ENCODE results near the gene CYTH1. TPM values are rescaled to one million over a fixed set of nuclear protein-coding genes. Genes with fewer than 3 reads are reported as not detected.
A peak's percentile ranks its signal among the peaks of the same experiment; 100 is the strongest.

The CYTH1 gene
- total RNA-seq, 1 experiment from 2014 or later, result 9.7 TPM

DNA sequence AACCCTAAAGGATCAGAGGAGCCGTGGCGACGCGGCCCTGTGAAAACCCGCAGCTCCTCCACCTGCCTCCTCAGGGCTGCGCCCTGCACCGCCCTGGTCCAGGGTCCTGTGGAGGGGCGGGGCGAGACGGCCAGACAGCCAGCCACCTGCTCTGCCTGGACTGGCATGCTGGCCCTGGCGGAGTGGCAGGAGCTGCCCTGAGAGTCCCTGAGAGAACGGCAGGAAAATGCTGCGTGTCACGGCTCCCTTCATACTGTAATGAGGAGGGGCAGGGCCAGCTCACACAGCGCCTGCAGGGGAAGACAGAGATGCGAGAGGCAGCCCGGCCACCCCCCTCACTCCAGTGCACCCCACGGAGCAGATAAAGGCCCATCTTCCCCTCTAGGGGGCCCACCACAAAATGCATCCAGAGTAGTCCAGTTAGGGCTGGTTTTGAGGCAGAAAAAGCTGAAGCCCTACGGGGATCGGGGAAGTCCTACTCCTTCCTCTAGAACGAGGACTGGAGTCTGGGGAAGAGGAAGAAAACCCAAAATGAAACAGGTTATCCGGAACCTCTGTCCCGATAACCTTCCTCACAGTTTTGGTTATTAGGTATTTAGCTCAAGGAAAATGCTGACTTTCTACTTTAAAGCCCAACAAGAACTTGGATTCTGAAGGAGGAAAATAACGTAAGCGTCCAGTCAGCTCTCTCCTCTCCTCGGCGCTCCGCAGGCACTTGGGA lies 107.3 kb downstream of the CYTH1 start:
- Histone ChIP-seq H2BK20ac (ENCODE audit: low read depth, low read length, poor library complexity, severe bottlenecking) (no peak overlapping the region), H3K23ac (ENCODE audit: insufficient read length, low read depth, low read length) (no peak overlapping the region), H4K5ac (ENCODE audit: insufficient read length, low read depth, low read length) (no peak overlapping the region), H2AFZ (ENCODE audit: low read length) (no peak overlapping the region), H3K9ac (ENCODE audit: extremely low read depth, insufficient read length, low read length) (no peak overlapping the region), H2AK5ac (ENCODE audit: insufficient read length, low read length) (no peak overlapping the region), H3K27me3 (ENCODE audit: insufficient read depth, low read length) (no peaks in the 10 kb centered on the region), H3K14ac (ENCODE audit: insufficient read depth, low read length) (no peak overlapping the region; the same call in 1 of the 2 replicates), H3K56ac (ENCODE audit: insufficient read length, low read depth, low read length) (no peak overlapping the region), H4K8ac (replicated peaks; ENCODE audit: insufficient read length, low read depth, low read length) (no peak overlapping the region), H3K4me2 (ENCODE audit: insufficient read depth, insufficient read length, low read length) (no peak overlapping the region), H2BK5ac (ENCODE audit: insufficient read length, low read length) (no peak overlapping the region), H3K79me2 (ENCODE audit: insufficient read depth, low read length) (no peaks in the 10 kb centered on the region), H2BK12ac (ENCODE audit: insufficient read length, low read depth, low read length) (no peak overlapping the region), H4K20me1 (ENCODE audit: control insufficient read depth, insufficient read depth, insufficient read length) (peaks cover 2% of the 10 kb centered on the region), H3K23me2 (ENCODE audit: insufficient read length, low read depth, low read length, poor library complexity, severe bottlenecking) (no peaks in the 10 kb centered on the region), H3K79me1 (ENCODE audit: insufficient read depth, low read depth, low read length, poor library complexity, severe bottlenecking) (no peaks in the 10 kb centered on the region), H3K9me3 (ENCODE audit: control insufficient read depth, low read depth, low read length) (no peaks in the 10 kb centered on the region), H3K4me1 (ENCODE audit: insufficient read depth, low read length) (no peaks in the 10 kb centered on the region), H3K4ac (ENCODE audit: low read depth, low read length) (no peak overlapping the region), H2BK120ac (ENCODE audit: low read depth, low read length, poor library complexity, severe bottlenecking) (no peak overlapping the region), H2BK15ac (ENCODE audit: low read depth, low read length) (no peak overlapping the region), H3K27ac (ENCODE audit: insufficient read length, low read depth, low read length) (no peak overlapping the region), H4K91ac (ENCODE audit: insufficient read length, low read depth, low read length) (no peak overlapping the region), H3K18ac (ENCODE audit: insufficient read length, low read depth, low read length) (no peak overlapping the region), H3T11ph (ENCODE audit: low read length) (no peak overlapping the region)
- TF ChIP-seq, protein P1, sequence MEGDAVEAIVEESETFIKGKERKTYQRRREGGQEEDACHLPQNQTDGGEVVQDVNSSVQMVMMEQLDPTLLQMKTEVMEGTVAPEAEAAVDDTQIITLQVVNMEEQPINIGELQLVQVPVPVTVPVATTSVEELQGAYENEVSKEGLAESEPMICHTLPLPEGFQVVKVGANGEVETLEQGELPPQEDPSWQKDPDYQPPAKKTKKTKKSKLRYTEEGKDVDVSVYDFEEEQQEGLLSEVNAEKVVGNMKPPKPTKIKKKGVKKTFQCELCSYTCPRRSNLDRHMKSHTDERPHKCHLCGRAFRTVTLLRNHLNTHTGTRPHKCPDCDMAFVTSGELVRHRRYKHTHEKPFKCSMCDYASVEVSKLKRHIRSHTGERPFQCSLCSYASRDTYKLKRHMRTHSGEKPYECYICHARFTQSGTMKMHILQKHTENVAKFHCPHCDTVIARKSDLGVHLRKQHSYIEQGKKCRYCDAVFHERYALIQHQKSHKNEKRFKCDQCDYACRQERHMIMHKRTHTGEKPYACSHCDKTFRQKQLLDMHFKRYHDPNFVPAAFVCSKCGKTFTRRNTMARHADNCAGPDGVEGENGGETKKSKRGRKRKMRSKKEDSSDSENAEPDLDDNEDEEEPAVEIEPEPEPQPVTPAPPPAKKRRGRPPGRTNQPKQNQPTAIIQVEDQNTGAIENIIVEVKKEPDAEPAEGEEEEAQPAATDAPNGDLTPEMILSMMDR (conservative IDR thresholded peaks at IDR 0.05), result peak; percentile 53
- DNase-seq, result peak; percentile 70
- H3K4me3 Mint-ChIP-seq, result no peak overlapping the region
- H3K27ac Mint-ChIP-seq, result peak overlapping the region in 2 of 3 experiments; percentile 18 to 61; a peak in 2 of 7 replicates
- peaks cover 12% of the 10 kb centered on the region in 2 experiments for H3K4me1 Mint-ChIP-seq
- H3K27me3 Mint-ChIP-seq (ENCODE audit: low read depth), result no peaks in the 10 kb centered on the region
- WGBS (ENCODE audit: extremely low coverage, insufficient read length, low lambda C conversion rate), result no CpG with 5 or more reads among the region's 28 CpGs
- peaks cover 0 to 8% (median 2%) of the 10 kb centered on the region in 3 experiments; a peak in 5 of 7 replicates for H3K36me3 Mint-ChIP-seq (ENCODE audit: insufficient read depth in 1 of 3, low read depth in 3 of 3)
- peaks cover 0 to 3% of the 10 kb centered on the region in 2 experiments; a peak in 1 of 5 replicates for H3K9me3 Mint-ChIP-seq
